HG03521 (cell line): ENCODE results near the gene EP400.

Source experiments
- ATAC-seq: cut with Tn5 transposase; IDR thresholded peaks from one replicate; pipeline ENCODE4 v1.9.1; 2021; ENCODE audit warnings: mild to moderate bottlenecking, moderate library complexity; ENCODE audit not compliant: unreplicated experiment

EP400 gene

DNA sequence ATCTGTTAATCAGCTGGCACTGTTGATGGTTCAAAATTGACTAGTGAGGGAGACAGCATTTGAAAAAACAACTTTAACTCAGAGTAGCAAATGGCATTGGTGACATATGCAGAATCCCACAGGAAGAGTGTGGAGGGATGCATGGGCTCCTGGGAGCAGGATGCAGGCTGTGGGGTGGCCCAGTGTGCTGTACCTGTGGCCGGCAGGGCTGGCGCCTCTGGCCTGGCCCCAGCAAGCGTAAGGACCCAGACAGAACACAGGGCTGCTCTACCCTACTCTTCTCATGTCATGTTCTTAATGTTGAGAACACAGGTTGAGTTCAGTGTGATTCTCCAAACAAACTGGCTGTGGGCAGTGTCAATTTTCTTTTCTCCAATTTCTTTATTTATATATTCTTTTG is 160.9 kb downstream of the EP400 start:
- no peak for ATAC-seq

- no peak for ATAC-seq
Measured at GRCh38 chr12:132111654-132112304, 162.0 kb downstream of the EP400 start.

- no peak for ATAC-seq
Measured at GRCh38 chr12:132114667-132115066, 164.9 kb downstream of the EP400 start.

DNA sequence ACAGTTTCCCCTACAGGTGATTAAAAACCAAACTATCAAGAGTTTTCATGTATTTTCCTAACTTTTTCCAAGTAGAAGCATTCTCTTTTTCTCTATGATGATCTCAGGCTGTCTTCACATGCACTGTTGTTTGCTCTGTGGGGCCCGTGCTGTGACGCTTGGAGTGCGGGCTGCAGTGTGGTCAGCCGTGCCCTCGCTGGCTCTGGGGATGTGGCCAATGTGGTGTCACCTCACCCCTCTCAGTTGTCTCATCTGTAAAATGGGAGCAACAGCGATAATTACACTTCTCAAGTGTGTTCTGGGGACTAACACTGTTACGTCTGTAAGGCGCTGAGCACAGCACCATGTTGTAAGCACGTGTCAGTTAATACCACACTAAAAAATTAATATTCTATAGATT is 165.8 kb downstream of the EP400 start:
- no peak for ATAC-seq

GRCh38 chr12:132116709-132117557 is 167.2 kb downstream of the EP400 start:
- ATAC-seq: no peak

GRCh38 chr12:132117558-132117875 is 167.8 kb downstream of the EP400 start:
- ATAC-seq: no peak

- ATAC-seq: no peak
Measured at GRCh38 chr12:132118876-132119275, 169.1 kb downstream of the EP400 start.

DNA sequence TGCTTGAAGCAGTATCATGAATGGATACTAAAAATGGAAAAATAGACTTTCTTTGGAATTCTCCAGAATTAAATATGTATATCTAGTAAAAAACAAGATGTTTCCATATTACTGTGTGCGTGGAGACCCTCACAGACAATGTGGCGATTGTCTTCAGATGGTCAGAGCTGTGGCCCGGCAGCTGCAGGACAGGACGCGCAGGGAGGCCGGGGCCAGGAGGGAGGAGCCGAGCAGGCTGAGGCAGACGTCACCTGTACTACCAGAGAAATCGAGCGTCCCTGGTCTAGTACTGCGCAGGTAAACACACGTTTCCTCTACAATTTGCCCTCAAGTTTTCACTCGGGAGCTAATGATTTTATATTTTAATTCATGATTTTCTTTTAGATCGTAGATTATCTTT is 171.5 kb downstream of the EP400 start:
- ATAC-seq: no peak

DNA sequence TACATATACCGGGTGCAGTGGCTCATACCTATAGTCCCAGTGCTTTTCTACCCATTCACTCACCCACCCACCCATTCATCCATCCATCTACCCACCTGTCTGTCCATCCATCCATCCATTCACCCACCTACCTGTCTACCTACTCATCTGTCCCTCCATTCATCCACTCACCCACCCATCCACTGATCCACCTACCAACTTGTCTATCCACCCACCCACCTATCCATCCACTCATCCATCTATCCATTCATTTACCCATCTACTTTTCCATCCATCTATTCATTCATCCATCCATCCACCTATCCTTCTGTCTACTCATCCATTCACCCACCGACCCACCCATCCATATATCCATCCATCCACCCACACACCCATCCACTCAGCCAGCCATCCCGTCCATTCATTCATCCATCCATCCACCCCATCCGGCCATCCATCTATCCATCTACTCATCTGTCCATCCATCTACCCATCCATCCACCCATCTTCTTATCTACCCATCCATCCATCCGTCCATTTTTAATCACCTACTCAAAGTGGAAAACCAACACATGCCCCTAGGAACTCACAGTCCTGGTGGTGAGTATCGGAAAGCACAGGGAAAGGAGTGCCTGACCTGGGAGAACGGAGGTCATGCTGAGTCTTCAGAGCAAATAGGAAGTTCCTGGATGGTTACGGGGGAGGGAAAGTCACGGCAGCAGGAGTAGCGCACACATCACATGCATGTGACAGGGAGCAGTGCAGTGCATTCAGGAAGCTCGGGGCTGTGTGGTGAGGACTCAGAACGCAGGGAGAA is 174.4 kb downstream of the EP400 start:
- no peak for ATAC-seq

GRCh38 chr12:132124766-132125425 is 175.2 kb downstream of the EP400 start:
- ATAC-seq: no peak

DNA sequence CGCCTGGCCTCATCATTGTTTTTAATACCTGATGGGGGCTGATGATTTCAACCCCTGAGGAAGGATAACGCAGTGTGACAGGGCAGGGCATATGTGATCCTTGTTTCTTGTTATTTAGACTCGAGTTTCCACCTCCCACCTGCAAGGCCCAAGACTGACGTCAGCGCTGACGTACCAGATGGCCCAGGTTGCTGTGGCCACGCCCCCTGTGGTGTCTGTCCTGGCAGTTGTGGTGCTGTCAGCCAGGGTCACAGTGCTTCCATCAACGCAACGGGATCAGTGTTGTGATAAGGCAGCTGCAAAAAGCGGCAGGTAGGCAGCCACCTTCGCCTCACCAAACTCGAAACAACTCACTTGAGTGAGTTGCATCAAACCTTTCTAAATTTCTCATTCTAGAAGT is 176.0 kb downstream of the EP400 start:
- no peak for ATAC-seq

DNA sequence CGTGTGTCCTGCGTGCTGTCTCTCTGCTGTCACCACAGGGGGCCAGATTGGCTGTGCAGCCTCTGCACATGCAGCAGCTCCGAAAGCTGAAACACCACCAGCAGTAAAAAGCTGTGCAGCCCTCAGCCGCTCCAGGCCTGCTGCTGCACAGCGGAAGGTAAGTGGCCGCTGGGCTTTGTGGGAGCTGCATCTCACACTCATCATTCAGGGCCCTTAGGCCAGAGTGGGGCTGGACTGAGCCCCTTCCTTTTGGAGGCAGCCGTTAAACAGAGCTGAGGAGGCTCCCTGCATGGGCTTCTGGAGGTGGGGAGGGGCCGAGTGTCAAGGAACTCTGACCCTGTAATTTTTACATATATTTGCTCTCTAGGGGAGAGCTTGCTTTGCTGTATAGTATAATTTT is 177.3 kb downstream of the EP400 start:
- no peak for ATAC-seq

DNA sequence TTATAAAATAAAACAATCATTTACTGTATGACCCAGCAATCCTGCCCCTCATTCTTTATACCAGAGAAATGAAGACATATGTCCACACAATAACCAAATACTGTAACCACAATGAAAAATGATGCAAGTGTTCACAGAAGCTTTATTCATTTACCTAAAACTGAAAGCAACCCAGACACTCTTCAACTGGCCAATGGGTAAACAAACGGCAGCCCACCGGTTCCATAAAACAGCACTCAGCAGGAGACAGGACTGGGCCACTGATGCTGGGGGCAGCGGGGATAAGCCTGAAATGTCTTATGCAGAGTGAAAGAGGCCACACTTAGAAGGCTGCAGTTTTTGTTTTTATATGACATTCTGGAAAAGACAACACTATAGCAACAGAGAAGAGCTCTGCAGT is 179.3 kb downstream of the EP400 start:
- ATAC-seq: no peak

DNA sequence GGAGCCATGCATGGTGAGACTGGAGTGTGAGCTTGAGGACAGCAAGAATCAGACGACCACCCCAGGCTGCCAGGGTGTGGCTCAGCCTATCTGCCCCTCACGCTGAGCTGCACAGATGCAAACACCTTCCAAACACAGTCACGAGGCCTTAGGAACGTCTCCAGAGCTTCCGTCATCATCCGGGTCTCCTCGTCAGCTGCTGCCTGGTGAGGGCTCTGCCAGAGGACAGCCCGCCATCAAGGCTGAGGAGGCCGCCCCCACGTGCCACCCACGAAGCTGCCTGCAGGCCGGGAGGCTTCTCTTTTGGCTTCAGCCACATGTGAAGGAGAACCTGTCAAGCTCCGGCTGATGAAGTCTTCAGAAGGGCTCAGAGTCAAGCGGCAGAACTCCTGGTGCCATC is 180.9 kb downstream of the EP400 start:
- ATAC-seq: no peak
